Non-pigmented ciliary epithelial cell (primary cell): ENCODE results near the gene IRF2BP2.
A peak's percentile ranks its signal among the peaks of the same experiment; 100 is the strongest.

ENCODE experiments used
- DNase-seq: peaks from one replicate; pipeline ENCODE4 v3.0.0-alpha.2; 2010; ENCODE audit warnings: low read depth

IRF2BP2 gene

GRCh38 chr1:234583755-234584419 lies 26.1 kb downstream of the IRF2BP2 start:
- no peak for DNase-seq

- DNase-seq, result no peak
These were observed 27.2 kb downstream of the IRF2BP2 start for GRCh38 chr1:234582681-234583301.

- DNase-seq, result no peak
These were observed 27.8 kb downstream of the IRF2BP2 start for GRCh38 chr1:234582186-234582585.

GRCh38 chr1:234581063-234581714 lies 28.8 kb downstream of the IRF2BP2 start:
- no peak for DNase-seq

- no peak for DNase-seq
These were observed 30.0 kb downstream of the IRF2BP2 start for GRCh38 chr1:234579967-234580366.

GRCh38 chr1:234578735-234579134 lies 31.2 kb downstream of the IRF2BP2 start:
- no peak for DNase-seq

- DNase-seq, result no peak
These were observed 31.9 kb downstream of the IRF2BP2 start for GRCh38 chr1:234578087-234578486.

GRCh38 chr1:234573711-234574299 lies 36.2 kb downstream of the IRF2BP2 start:
- no peak for DNase-seq

GRCh38 chr1:234572966-234573365 lies 37.0 kb downstream of the IRF2BP2 start:
- no peak for DNase-seq

- DNase-seq, result no peak
These were observed 38.3 kb downstream of the IRF2BP2 start for GRCh38 chr1:234571702-234572101.

GRCh38 chr1:234570329-234571120 lies 39.5 kb downstream of the IRF2BP2 start:
- DNase-seq, result no peak

GRCh38 chr1:234568345-234568744 lies 41.6 kb downstream of the IRF2BP2 start:
- no peak for DNase-seq

- no peak for DNase-seq
These were observed 44.8 kb downstream of the IRF2BP2 start for GRCh38 chr1:234565132-234565531.

- DNase-seq, result peak; percentile 89
These were observed 45.6 kb downstream of the IRF2BP2 start for GRCh38 chr1:234564035-234565029.

- no peak for DNase-seq
These were observed 47.6 kb downstream of the IRF2BP2 start for GRCh38 chr1:234562334-234562733.

GRCh38 chr1:234561319-234561718 lies 48.7 kb downstream of the IRF2BP2 start:
- no peak for DNase-seq

GRCh38 chr1:234559902-234560676 lies 49.9 kb downstream of the IRF2BP2 start:
- no peak for DNase-seq

GRCh38 chr1:234559152-234559901 lies 50.7 kb downstream of the IRF2BP2 start:
- no peak for DNase-seq

- no peak for DNase-seq
These were observed 51.6 kb downstream of the IRF2BP2 start for GRCh38 chr1:234558330-234558836.
